Stimulated activated CD8-positive, alpha-beta memory T cell treated with anti-CD3 and anti-CD28 coated beads, Interleukin-15, amount 100 ng/mL, for 4 hours (primary cell): ENCODE results near the gene NEDD4L.

Source experiments
- DNase-seq, 2 donors: peaks; one replicate each; pipeline ENCODE4 v3.0.0-alpha.2; 2020; ENCODE audit warnings: low read depth in 2 of 2

The NEDD4L gene

DNA sequence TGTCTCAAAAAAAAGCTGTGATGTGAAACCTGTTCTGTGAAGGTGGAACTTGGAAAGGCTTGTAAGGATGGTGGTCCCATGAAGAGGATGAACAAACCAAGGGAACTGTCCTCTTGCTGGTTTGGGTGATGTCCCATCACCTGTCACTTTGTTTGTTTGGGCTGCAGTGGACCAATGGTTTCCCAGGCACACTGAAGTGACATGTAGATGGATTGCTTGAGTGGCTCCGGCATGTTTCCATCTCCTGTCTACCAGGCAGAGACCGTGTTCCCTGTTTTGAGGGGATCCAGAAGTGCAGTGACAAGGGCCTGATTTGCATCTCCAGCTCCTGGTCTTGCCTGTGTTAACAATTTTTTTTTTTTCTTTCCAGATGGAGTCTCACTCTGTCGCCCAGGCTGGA lies 8.9 kb downstream of the NEDD4L start:
- no peak for DNase-seq

DNA sequence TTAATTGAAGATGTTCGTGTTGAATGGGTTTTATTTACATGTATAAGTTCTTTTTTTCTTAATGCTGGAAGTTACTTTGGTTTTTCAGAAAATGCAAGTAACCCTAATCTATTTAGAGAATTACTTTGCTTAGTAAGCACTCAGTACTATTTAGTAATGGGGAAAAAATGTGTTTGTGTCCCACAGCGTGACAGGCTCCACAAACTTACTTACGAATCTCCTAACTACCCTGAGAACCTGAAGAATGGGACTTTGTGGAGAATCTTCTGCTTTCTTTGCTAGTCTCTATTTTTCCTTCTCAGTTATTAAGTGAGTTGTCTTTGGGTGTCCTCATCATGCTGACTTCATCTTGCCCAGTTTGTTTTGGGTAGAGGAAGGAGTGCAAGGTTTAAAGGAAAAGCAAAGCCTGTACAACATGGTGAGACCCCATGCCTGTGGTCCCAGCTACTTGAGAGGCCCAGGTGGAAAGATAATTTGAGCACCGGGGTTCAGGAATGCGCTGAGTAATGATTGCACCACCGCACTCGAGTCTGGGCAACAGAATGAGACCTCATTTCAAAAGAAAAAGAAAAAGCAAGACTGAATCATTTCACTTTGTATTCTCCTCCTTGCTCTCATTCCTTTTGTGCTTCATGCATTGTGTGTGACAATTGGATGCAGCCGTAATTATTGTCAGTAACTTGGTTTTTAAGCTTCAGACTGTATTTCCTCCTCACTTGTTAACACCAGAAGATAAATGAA lies 10.2 kb downstream of the NEDD4L start:
- no peak for DNase-seq

DNA sequence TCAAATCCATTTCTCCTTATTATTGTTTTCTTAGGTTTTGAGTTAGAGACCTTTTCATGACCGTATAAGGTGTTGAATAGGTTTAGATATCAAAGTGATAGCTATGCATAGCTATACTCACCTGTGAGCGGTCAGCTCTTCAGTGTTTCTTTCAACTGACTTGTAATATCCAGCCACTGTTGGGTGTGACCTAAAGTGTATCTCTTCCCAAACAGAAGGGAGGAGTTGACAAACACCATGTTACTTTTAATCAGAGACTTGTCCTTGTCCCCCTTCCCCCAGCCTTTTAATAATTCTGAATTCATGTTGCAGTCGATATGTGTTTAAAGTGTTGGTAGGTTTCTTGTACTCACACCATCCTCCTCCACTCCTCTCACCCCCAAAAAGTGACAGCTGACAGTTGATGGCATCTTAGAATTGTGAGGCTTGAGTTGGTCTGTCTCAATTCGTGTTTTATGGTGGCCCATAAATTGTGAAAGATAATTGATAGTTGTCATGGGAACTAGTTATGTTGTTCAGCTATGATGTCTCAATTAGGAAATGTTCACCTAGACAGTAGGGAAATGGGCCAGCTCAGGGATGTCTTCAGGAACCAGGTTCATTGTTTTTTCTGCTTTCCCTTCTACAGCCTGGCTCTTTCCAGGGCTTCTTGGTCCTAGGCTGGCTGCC lies 12.0 kb downstream of the NEDD4L start:
- DNase-seq = no peak

DNA sequence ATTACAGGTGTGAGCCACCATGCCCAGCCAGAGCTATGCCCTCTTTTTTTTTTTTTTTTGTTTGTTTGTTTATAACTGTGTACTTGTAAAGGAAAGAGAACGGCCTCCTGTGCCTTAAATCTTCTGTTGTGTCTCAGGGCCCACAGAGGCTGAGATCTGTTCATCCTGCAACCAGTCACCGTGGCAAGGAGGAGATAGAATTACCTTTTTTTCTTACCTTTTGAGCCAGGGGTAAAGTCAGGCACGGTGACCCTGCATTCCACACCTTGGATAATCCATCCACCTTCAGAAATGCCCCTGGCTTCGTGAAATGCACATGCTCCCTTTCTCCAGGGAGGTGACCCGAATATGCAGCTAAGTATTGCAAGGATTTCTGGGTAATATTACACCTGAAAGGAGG lies 12.8 kb downstream of the NEDD4L start:
- DNase-seq = no peak

DNA sequence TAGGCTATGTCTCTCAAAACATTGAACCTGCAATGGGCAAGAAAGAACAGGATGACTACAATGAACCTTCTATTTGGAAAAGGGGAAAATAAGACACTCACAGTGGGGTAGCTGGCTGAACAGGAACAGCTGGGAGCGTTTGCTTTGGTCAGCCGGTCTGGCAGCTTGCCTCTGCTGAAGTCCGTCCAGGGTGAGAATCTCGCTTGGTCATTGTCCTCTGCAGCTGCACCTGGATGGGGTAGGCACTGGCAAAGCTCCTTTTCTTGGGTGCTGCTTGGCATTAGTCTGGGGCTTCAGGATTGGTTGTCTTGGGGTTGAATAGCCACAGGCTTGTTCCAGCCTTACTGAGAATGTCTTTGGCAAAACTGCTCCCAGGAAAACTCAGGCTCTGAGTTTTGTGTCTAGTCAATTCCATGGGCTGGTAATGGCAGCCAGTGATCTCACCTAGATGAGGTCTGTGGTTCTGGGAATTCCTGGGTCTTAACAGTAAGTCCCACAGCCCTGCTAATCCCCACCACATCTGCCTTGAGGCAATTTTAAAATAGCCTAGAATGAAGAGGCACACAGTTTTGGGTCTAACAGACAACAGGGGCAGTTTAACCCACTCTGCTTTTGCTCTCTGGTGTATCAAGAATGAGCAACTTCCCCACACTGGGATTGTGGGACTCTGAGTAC lies 13.4 kb downstream of the NEDD4L start:
- DNase-seq = no peak

DNA sequence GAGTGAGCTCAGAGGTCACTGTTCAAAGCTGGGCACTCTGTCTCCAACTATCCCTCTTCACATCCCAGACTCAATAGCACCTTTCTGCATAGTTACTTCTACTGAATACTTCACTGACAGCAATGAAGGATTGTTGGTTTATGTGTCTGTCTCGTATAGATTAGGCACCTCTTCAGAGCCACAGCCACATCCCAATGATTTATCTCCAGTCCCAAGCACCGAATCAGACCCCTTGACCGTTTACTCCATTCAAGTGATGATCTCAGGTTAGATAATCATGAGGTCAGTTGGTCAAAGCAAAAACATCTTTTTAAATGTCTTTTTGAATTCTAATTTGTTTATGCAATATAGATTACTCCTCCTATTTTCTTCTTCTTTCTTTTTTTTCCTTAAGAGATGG lies 14.7 kb downstream of the NEDD4L start:
- DNase-seq = no peak

DNA sequence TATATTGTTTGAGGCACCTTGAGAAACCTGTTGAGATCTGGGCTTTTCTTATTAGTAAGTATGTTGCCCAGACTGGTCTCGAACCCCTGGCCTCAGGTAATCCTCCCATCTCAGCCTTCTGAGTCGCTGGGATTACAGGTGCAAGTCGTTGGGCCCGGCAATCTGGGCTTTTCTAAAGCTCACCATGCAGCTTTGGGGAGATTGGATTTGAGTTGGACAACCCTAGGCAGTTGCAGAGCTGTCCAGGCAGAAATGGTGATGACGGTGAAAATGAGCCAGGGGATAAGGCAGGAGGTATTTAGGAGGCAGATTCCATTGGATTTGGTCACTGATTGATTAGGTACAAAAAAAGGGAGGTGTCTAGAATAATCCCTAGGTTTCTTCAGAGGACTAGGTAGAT lies 16.2 kb downstream of the NEDD4L start:
- no peak for DNase-seq

DNA sequence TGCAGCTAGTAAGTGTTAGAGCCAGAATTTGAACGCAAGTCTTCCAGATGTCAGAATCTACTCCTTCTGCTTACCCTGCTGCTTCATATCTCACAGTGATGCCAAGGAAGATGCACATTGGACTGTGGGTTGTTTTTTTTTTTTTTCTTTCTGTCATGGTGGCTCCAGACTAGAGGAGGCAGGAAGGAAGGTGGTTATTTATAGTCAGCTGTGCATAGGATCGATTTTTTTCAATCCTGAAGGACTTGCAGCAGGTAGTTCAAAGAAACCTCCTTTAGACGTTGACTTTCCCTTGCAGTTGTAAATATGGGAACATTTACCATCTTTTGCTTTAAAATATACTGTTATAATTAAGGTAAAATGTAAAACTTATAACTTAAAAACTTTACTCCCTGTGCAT lies 17.3 kb downstream of the NEDD4L start:
- no peak for DNase-seq

DNA sequence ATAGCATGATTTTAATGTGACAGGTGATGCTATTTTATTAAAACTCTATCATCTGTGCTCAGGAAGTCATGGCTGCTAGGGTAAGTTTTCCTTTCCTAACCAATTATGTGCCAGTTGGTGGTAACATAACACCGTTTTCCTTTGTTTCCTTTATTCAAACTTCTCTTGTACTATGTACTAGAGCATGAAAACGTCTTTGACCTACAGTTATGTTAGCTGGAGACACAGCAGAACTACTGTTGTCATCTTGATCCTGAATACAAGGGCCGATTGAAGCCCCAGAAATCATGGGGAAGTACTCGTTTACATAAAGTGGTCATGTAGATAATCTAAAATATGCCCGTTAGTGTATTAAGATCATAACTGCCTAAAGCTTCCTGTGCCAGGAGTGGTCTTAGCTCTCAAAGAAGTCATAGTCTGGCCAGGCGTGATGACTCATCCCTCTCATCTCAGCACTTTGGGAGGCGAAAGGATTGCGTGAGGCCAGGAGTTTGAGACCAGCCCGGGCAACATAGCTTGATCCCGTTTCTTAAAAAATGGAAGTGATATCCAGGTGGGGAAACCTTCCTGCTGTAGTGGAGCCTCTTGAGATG lies 20.5 kb downstream of the NEDD4L start:
- DNase-seq = no peak

DNA sequence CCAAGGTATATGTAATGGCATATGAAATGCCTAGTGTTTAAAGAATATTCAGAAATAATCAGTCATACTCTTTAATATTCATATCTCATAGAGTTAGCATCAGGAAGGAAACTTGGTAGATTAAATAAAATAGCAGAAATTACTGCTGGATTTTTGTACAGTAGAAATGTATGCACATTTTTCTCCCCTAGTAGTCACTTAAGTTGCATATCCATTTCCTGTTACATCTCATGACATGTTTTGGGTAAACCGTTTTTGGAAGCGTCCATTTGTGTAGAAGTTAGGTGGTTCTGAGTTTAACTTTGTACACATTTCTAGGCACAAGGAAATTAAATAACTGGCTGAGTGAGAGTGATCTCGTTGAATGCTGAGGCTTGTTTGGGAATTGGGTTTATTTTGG lies 21.9 kb downstream of the NEDD4L start:
- no peak for DNase-seq

DNA sequence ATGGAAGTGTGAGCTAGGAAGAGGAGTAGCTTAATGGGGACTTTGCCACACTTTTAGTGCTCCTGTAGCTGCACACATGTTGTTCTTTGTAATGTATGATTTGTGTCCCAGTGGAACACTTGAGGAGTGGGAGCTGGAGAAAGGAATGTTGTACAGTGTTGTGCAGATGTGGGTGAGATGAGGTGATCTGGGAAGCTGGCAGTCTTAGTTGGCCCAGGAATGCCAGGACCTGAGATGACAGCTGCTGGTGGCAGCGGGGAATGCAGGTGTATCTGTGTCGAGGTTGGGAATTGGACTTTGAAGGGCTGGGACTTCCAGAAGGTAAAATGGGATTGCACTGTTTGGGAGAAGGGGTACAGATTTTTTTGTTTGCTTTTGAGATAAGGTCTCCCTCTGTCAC lies 23.6 kb downstream of the NEDD4L start:
- no peak for DNase-seq

DNA sequence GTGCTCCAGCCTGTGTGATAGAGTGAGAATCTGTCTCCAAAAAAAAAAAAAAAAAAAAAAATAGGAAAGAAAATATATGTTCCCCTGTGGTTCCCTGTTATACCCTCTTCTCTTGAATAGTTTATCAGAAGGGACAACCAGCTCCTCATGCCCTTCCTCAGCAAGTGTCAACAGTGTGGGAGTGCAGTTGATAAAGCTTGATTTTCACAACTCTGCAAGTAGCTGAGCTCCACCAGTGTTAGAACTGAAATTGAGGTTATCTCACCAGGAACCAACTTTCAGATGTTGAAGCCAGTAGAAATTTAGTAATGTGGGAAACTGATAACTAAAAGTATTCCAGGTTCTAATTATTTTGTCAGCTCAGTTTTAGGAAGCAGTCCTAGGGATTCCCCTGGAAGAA lies 25.1 kb downstream of the NEDD4L start:
- DNase-seq = no peak

DNA sequence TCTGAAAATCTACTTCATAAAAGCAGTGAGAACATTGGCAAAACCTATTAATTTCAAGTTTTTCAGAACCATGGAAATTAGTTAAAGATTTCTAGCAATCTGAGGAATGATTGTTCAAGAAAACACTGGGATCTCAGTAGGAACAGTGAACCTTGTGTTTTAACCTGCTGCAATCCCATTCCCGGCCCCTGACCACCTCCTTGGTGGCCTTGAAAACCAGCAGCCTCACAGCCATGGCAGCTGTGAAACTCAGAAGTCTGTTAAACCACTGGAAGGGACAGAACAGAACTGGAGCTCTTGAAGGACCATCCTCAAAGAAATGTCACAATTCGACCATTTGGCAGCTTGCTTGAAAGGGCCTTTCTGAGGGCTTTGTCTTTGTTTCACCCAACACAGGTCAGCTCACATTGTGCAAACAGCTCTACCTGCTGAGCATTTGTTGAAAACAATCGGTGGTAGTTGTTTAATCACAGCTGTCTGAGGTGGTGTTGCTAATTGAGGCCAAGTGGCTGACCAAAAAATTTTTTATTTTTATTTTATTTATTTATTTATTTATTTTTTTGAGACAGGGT lies 25.8 kb downstream of the NEDD4L start:
- no peak for DNase-seq

DNA sequence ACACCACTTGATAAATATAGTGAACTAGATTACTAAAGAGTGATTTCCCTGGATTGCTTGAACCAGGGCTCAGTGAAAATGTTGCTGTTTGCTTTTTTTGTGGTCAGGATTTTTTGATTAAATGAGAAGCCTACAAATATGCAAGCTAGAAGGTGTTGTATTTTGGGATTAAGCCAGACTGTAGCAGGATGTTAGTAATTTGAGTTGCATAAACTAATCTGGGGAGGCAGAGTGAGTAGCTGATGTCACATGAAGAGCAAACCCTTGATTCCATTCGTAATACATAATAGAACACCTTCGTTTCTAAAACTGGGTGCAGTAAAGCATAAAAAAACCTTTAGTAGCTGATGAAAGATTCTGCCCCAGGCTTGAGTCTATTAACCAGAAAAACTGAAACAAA lies 32.0 kb downstream of the NEDD4L start:
- DNase-seq = no peak

DNA sequence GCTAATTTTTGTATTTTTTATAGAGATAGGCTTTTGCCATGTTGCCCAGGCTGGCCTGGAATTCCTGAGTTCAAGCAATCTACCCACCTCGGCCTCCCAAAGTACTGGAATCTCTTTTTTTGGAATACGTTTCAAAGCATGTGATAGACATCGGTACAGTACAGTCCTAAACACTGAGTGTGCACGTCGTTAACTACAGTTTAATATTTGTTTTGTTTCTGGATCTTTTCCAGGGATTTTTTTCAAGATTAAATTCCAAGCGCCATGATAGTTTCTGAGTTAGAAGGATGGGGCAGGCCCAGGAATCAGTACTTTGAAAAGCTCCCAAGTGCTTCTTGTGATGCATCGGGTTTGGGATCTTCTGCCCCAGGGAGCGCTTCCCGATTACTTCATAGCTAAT lies 33.3 kb downstream of the NEDD4L start:
- no peak for DNase-seq

DNA sequence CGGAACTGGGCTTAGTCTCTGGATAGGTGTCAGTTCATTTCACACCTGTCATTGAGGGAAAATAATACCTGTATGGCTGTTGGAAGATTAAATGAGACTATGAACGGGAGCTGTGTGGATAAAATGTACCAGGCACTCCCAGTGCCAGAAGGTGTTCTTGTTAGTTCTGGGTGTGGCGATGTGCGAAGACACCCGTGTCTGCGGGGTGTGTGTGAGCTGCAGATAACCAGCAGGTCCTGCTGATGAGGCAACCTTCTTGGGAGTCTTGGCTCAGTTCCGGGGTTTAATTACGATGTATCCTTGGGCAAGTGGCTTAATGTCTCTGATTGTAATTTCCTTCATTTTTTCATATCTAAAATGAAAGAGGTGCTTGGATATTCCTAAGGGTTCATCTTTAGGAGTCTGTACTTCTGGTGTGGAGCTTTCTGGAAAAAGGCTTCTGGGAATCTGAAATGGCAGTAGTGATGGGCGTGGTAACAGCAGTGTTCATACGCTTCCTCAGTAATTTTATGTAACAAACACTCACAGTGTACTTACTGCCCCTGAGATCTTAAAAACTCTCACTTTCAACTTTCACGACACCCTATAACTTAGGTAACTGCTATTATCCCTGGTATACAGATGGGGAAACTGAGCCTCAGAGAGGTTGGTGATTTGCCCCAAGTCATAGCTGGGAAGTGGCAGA lies 35.0 kb downstream of the NEDD4L start:
- DNase-seq = no peak

DNA sequence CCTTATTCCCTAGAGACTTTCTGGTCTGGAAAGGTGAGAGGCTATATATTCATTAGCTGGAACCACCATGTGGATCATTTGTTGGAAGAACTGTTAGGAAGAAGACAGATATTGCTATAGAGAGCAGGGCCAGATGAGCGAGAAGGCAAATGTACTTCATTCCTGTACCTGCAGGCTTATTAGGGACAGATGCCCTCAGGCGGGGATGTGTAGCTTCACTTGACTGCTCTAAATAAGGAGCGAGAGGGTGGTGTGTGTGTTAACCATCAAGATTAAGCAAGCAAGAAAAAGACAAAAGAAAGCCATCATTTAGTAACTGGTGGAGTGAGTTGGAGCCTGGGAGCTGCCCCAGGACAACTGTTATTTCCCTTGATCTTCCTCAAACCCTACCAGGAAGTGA lies 36.4 kb downstream of the NEDD4L start:
- no peak for DNase-seq

DNA sequence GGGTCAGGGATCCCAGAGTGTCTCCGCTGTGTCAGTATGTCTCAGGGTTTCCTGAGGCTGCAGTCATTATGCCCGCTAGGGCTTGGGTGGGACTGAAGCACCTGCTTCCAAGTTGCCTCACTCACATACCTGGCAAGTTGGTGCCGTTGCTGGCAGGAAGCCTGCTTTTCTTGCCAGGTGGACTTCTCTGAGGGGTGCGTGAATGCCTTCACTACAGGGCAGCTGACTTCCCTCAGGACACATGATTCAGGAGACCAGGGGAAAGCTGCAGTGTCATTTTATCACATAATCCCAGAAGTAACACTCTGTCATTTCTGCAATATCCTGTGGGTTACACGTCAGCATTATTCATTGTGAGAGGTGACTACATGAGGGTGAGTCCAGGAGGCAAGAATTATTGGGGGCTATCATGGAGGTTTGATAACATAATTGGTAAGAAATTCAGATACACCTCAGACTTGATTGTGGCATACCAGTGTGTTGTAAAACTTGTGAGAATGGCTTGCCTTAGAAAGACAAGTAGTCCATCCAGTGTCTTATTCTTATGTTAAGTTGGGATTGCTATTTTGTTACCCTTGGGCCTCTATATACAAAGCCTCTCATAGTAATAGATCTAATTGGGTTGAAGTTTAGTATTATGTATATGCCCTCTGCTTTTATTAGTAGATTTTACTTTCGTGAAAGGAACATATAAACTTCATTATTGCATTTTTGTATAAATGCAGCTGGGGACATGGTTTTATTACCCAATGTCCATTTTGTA lies 44.1 kb downstream of the NEDD4L start:
- no peak for DNase-seq

DNA sequence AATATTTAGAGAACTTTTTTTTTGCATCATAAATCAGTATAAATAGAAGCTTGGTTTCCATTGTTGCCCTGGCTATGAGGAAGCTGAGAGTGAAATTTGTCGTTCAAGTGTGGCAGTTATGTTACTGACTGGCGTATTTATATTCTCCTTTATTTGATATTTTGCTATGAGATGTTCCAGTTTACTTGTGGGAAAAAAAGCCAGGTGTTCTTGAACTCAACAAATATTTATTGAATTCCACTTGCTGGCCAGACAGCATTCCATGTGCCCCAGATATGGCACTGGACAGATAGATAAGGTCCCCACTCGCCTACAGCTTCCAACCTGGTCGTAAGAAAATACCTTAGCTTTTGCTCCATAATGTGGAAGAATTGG lies 44.7 kb downstream of the NEDD4L start:
- no peak for DNase-seq

DNA sequence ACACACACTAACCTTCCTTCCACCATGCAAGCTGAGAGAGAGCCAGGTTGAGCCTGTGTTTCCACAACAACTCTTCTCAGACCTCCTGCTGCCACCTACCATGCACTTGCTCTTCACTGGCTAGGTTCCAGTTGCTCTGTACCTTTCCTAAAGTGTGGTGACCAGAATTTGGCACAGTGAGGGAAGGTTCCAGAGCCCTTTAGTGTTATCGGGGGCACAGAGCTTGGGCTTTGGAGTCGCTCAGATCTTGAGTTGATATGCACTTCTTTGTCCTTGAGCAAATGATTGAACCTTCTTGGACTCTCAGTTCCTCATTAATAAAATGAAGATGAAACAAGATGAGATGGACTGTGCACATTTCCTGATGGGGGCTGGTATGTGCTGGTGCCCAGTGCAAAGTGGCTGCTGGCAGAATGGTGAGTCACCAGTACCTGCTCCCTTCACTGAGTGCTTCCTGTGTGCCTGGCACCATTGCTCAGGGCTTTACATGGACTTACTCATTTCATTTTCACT lies 47.1 kb downstream of the NEDD4L start:
- no peak for DNase-seq

DNA sequence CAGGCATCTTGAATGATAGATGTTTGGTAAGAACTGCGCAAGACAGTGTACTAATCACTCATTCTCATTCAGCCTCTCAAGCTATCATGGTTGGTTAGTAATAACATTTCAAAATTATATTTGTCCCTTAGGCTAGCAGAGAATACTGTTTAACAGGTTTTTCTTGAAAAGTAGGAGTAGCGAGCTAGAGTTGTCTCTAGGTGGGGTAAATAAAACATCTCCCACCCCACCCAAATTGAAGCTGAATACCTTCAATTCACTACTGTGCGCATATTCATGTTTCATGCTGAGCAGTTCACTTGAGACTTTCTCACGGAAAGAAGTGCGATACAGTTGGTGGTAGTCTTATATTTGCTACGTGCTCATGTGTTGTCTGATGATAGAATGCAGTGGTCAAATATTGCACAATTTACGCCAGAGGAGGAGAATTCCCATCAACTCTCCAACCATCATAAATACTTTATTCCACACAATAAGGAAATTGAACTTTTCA lies 49.3 kb downstream of the NEDD4L start:
- no peak for DNase-seq
